ENCODE measurements around the gene PPP6R2. TPM values are rescaled to one million over a fixed set of nuclear protein-coding genes. Genes with fewer than 3 reads are reported as not detected.
A peak's percentile ranks its signal among the peaks of the same experiment; 100 is the strongest.

The PPP6R2 gene
- total RNA-seq, 1 donor, result 61.2 TPM

DNA sequence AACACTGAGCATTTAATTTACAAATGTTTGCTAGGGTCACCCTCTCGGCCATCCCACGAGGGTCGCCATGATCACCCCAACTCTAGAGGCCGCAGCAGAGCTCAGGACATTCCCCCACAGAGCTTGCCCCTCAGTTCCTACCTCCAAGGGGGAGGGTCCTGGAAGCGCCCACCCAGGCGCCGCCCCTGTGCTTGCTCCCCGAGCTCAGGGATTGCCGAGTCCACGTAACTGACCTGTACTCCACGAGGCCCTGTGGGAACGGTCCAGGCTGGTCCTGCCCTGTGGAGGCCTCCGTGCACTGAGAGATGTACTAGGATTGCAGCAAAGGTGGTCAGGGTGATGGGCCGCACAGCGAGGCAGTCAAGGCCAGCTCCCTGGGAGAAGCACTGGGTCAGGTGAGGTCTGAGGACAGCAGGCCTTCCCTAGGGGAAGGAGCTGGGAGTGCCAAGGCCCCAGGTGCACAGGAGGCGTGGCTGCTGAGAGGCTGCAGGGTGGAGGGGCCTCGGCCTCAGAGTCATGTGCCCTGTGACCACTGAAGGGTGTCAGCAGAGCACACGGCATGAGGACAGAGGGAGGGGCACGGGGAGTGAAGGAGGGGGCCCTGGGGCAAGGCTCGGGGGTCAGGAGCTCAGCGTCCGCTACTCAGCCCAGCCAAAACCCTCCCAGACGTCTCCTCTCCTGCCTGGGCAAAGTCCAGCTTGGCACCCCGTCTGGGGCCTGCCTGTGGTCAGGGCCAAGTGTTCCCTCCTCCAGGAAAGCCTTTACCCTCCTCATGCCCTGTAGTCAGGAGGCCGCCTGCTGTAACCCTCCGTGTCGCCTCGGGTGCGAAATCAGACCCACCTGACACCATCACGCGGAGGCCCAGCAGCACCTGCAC, 141.1 kb downstream of the PPP6R2 start:
- no peaks in the 10 kb centered on the region for H3K79me2 ChIP-seq (ENCODE audit: insufficient read depth, low read length)

DNA sequence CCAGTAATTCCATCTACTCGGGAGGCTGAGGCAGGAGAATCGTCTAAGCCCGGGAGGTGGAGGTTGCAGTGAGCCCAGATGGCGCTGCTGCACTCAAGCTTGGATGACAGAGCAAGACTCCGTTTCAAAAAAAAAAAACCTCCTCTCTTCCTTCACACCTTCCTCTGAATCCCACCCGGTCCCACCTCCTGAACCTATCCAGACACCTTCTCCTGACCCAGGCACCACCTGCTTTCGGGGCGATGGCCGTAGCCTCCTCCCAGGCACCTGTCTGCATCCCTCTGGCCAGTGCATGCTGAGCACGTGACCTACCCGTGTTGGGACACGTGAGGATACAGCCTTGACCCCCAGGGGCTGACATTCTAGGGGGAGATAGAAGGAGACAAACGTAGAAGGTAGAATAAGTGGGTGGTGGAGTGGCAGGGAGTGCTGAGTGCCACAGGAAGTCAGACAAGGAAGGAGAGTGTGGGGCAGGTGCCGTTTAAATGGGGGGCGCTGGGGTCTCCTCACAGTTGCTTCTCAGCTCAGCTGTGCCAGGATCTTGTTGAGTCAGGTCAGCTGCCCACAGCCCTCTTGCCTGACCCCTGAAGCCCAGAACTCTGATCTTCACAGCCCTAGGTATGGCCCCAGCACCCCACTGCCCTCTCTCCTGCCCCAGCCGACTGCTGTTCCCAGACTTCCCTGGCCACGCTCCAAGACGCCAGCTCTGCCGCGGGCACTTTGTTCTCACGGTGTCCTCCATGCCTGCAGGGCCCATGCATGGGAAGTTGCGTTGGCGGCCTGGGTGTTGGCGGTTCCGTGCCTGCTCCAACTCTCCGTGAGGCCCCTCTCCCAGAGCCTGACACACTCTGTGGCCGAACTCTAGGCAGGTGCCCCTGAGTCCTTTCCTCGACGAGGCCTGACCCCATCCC, 142.3 kb downstream of the PPP6R2 start:
- no peaks in the 10 kb centered on the region for H3K79me2 ChIP-seq (ENCODE audit: insufficient read depth, low read length)
- peaks cover 8% of the 10 kb centered on the region for H3K27me3 ChIP-seq (ENCODE audit: insufficient read depth, low read length)
- no peak overlapping the region for H2AFZ ChIP-seq (ENCODE audit: low read length)
- no peaks in the 10 kb centered on the region for H4K20me1 ChIP-seq (ENCODE audit: insufficient read depth, low read length)
- no peaks in the 10 kb centered on the region for H3K9me3 ChIP-seq (ENCODE audit: low read depth, low read length)
- H3K27ac ChIP-seq (ENCODE audit: low read depth, low read length), result no peak overlapping the region
- H3K4me2 ChIP-seq (ENCODE audit: insufficient read depth, low read length), result no peak overlapping the region
- no peaks in the 10 kb centered on the region for H3K36me3 ChIP-seq (ENCODE audit: insufficient read depth, low read length)
- H3K4me1 ChIP-seq (ENCODE audit: insufficient read depth, low read length), result no peaks in the 10 kb centered on the region
- H3K4me3 ChIP-seq (ENCODE audit: insufficient read depth, low read length), result no peak overlapping the region
- TF ChIP-seq, protein P1, sequence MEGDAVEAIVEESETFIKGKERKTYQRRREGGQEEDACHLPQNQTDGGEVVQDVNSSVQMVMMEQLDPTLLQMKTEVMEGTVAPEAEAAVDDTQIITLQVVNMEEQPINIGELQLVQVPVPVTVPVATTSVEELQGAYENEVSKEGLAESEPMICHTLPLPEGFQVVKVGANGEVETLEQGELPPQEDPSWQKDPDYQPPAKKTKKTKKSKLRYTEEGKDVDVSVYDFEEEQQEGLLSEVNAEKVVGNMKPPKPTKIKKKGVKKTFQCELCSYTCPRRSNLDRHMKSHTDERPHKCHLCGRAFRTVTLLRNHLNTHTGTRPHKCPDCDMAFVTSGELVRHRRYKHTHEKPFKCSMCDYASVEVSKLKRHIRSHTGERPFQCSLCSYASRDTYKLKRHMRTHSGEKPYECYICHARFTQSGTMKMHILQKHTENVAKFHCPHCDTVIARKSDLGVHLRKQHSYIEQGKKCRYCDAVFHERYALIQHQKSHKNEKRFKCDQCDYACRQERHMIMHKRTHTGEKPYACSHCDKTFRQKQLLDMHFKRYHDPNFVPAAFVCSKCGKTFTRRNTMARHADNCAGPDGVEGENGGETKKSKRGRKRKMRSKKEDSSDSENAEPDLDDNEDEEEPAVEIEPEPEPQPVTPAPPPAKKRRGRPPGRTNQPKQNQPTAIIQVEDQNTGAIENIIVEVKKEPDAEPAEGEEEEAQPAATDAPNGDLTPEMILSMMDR (IDR thresholded peaks at IDR 0.05; ENCODE audit: extremely low read depth, low read depth, low read length), result no peak
- DNase-seq (ENCODE audit: insufficient read length, low spot score, missing footprints), result peak; percentile 86

More for the DNA sequence above, 141.1 kb downstream of the PPP6R2 start:
- H3K27ac ChIP-seq (ENCODE audit: low read depth, low read length), result no peak overlapping the region
- no peaks in the 10 kb centered on the region for H4K20me1 ChIP-seq (ENCODE audit: insufficient read depth, low read length)
- DNase-seq (ENCODE audit: insufficient read length, low spot score, missing footprints), result peak; percentile 82
- H3K36me3 ChIP-seq (ENCODE audit: insufficient read depth, low read length), result no peaks in the 10 kb centered on the region
- H3K4me2 ChIP-seq (ENCODE audit: insufficient read depth, low read length), result no peak overlapping the region
- no peaks in the 10 kb centered on the region for H3K4me1 ChIP-seq (ENCODE audit: insufficient read depth, low read length)
- H3K4me3 ChIP-seq (ENCODE audit: insufficient read depth, low read length), result no peak overlapping the region
- TF ChIP-seq, protein P1 (IDR thresholded peaks at IDR 0.05; ENCODE audit: extremely low read depth, low read depth, low read length), result no peak
- H2AFZ ChIP-seq (ENCODE audit: low read length), result no peak overlapping the region
- no peaks in the 10 kb centered on the region for H3K9me3 ChIP-seq (ENCODE audit: low read depth, low read length)
- peaks cover 13% of the 10 kb centered on the region for H3K27me3 ChIP-seq (ENCODE audit: insufficient read depth, low read length)

DNA sequence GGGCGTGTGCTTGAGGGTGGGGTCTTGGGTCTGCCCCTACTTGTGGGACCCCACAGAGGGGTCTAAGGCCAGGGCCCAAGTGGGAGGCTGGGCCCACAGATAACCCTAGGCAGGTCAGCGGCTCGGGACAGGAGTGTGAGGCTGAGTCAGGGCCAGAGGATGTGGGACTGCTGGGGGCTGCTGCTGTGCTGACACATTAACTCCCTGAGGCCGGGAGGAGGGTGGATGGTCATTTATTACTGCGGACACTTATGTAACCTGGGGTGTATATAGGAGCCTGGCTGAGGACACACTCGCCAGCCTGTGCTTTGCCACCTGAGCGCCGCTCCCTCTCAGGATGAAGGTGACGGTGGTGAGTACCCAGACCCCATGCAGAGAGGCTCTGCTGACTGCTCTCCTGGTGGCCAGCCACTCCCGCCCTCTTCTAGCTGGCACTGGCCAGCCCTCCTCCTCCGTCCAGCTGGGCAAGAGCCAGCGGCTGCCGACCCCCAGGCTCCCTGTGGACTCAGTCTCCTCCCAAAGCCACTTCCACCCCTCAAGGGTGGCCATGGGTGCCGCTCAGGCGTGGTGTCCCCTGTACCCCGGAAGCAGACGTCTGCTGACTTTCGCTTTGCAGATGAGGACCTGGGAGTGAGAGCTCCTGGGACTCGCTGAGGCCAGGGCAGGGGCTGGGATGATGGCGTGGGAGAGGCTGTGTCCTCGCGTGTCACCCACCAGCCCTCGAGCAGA, 143.6 kb downstream of the PPP6R2 start, which contains the start of gene MIOX:
Gene MIOX, plus strand, starts transcription at position 299 of the 729 bp plus-strand sequence. Its CDS starts 39 bp downstream, at position 338.
- peak; percentile 94 for DNase-seq (ENCODE audit: insufficient read length, low spot score, missing footprints)

More for the DNA sequence above, 143.6 kb downstream of the PPP6R2 start, which contains the start of gene MIOX:
- no peaks in the 10 kb centered on the region for H3K4me1 ChIP-seq (ENCODE audit: insufficient read depth, low read length)
- H3K4me2 ChIP-seq (ENCODE audit: insufficient read depth, low read length), result peak within 1 kb of the TSS; percentile 33
- H3K36me3 ChIP-seq (ENCODE audit: insufficient read depth, low read length), result no peaks in the 10 kb centered on the region
- no peaks in the 10 kb centered on the region for H3K27me3 ChIP-seq (ENCODE audit: insufficient read depth, low read length)
- peak within 1 kb of the TSS; percentile 13 for H3K4me3 ChIP-seq (ENCODE audit: insufficient read depth, low read length)
- H4K20me1 ChIP-seq (ENCODE audit: insufficient read depth, low read length), result no peaks in the 10 kb centered on the region
- H3K9me3 ChIP-seq (ENCODE audit: low read depth, low read length), result no peaks in the 10 kb centered on the region
- TF ChIP-seq, protein P1 (IDR thresholded peaks at IDR 0.05; ENCODE audit: extremely low read depth, low read depth, low read length), result no peak
- H3K79me2 ChIP-seq (ENCODE audit: insufficient read depth, low read length), result no peaks in the 10 kb centered on the region
- no peak within 1 kb of the TSS for H2AFZ ChIP-seq (ENCODE audit: low read length)
- no peak within 1 kb of the TSS for H3K27ac ChIP-seq (ENCODE audit: low read depth, low read length)
